ENCODE results near the gene ASGR2. TPM values are rescaled to one million over a fixed set of nuclear protein-coding genes. Genes with fewer than 3 reads are reported as not detected.
A peak's percentile ranks its signal among the peaks of the same experiment; 100 is the strongest.
"Not testable (repeated sequence)": the region's sequence is repeated elsewhere in the genome, so short reads cannot be mapped to it uniquely, and the experiment has no call there.

Gene ASGR2
- total RNA-seq, 4 donors from 2014 or later = not detected

- TF ChIP-seq, protein P1, sequence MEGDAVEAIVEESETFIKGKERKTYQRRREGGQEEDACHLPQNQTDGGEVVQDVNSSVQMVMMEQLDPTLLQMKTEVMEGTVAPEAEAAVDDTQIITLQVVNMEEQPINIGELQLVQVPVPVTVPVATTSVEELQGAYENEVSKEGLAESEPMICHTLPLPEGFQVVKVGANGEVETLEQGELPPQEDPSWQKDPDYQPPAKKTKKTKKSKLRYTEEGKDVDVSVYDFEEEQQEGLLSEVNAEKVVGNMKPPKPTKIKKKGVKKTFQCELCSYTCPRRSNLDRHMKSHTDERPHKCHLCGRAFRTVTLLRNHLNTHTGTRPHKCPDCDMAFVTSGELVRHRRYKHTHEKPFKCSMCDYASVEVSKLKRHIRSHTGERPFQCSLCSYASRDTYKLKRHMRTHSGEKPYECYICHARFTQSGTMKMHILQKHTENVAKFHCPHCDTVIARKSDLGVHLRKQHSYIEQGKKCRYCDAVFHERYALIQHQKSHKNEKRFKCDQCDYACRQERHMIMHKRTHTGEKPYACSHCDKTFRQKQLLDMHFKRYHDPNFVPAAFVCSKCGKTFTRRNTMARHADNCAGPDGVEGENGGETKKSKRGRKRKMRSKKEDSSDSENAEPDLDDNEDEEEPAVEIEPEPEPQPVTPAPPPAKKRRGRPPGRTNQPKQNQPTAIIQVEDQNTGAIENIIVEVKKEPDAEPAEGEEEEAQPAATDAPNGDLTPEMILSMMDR (IDR thresholded peaks at IDR 0.05) = no peak
- TF ChIP-seq POLR2A (IDR thresholded peaks at IDR 0.05) = no peak
- no peaks in the 10 kb centered on the region for H3K9me3 ChIP-seq
- no peaks in the 10 kb centered on the region for H3K36me3 ChIP-seq
- peak in 1 of 3 donors; percentile 41 for DNase-seq
- no peaks in the 10 kb centered on the region for H3K4me1 ChIP-seq
- H3K27me3 ChIP-seq = no peaks in the 10 kb centered on the region
- H3K4me3 ChIP-seq = no peak overlapping the region
- H3K27ac ChIP-seq = no peak overlapping the region
Observed at GRCh38 chr17:7107795-7108559, 6.6 kb downstream of the ASGR2 start.

DNA sequence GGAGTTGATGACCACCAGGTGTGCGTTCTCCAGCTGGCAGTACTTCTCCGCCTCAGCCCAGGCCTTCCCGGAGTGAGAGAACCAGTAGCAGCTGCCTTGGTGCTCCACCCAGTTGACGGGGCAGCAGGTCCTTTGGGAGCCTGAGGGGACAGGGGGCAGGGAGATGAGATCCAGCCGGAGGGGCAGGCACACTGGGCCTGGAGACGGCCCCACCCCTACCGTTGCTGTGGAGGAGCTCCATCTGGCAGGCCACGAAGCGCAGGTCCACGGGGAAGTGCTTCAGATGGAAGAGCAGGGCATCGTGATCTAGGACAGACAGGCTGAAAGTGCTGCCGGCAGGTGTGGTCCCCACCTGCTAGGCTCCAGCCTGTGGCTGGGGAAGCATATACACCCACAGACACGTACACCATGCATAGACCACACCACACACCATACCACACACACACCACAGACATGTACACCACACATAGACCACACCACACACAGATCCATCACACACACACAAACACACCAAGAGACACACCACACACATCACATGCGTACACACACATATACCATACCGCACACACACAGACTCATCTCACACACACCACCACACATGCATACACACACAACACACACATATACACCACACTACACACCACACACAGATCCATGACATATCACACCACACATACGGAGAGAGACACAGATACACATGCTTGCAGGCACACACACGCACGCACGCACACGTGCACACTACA is 7.4 kb downstream of the ASGR2 start:
- Histone ChIP-seq H3K9me3 (no peaks in the 10 kb centered on the region), H3K27ac (no peak overlapping the region), H3K36me3 (no peaks in the 10 kb centered on the region), H3K4me1 (no peaks in the 10 kb centered on the region), H3K4me3 (no peak overlapping the region), H3K27me3 (no peaks in the 10 kb centered on the region)
- DNase-seq = peak in 1 of 3 donors; percentile 3
- no peak for TF ChIP-seq POLR2A (IDR thresholded peaks at IDR 0.05)
- TF ChIP-seq, protein P1 (IDR thresholded peaks at IDR 0.05) = no peak

- H3K36me3 ChIP-seq = no peaks in the 10 kb centered on the region
- TF ChIP-seq, protein P1 (IDR thresholded peaks at IDR 0.05) = no peak
- TF ChIP-seq POLR2A (IDR thresholded peaks at IDR 0.05) = no peak
- H3K27ac ChIP-seq = no peak overlapping the region
- H3K27me3 ChIP-seq = no peaks in the 10 kb centered on the region
- no peaks in the 10 kb centered on the region for H3K9me3 ChIP-seq
- H3K4me3 ChIP-seq = no peak overlapping the region
- peak in 1 of 3 donors; percentile 13 for DNase-seq
- H3K4me1 ChIP-seq = no peaks in the 10 kb centered on the region
Observed at GRCh38 chr17:7102421-7102820, 12.2 kb downstream of the ASGR2 start.

- H3K4me1 ChIP-seq = no peaks in the 10 kb centered on the region
- H3K27me3 ChIP-seq = no peaks in the 10 kb centered on the region
- H3K9me3 ChIP-seq = no peaks in the 10 kb centered on the region
- H3K27ac ChIP-seq = no peak overlapping the region
- no peak for TF ChIP-seq POLR2A (IDR thresholded peaks at IDR 0.05)
- TF ChIP-seq, protein P1 (IDR thresholded peaks at IDR 0.05) = no peak
- H3K36me3 ChIP-seq = no peaks in the 10 kb centered on the region
- DNase-seq = peak in 1 of 3 donors; percentile 31
- no peak overlapping the region for H3K4me3 ChIP-seq
Observed at GRCh38 chr17:7101531-7101930, 13.1 kb downstream of the ASGR2 start.

GRCh38 chr17:7100641-7101379 is 13.8 kb downstream of the ASGR2 start:
- not testable (repeated sequence) for H3K36me3 ChIP-seq, H3K27me3 ChIP-seq, H3K4me1 ChIP-seq, H3K4me3 ChIP-seq, H3K9me3 ChIP-seq, H3K27ac ChIP-seq
- DNase-seq = peak in 1 of 3 donors; percentile 32

Data from Peyer's patch (tissue), 4 donors.